ENCODE measurements around the gene NDE1.
A peak's percentile ranks its signal among the peaks of the same experiment; 100 is the strongest.
"Not testable (repeated sequence)": the region's sequence is repeated elsewhere in the genome, so short reads cannot be mapped to it uniquely, and the experiment has no call there.

Gene NDE1

GRCh38 chr16:15652293-15653001, 2.4 kb downstream of the NDE1 start:
- DNase-seq = no peak

- DNase-seq = no peak
Measured at GRCh38 chr16:15653227-15653626, 3.2 kb downstream of the NDE1 start.

GRCh38 chr16:15654591-15654990, 4.5 kb downstream of the NDE1 start:
- DNase-seq = no peak

GRCh38 chr16:15655561-15655960, 5.5 kb downstream of the NDE1 start:
- DNase-seq = not testable (repeated sequence)

- DNase-seq = no peak
Measured at GRCh38 chr16:15658149-15658548, 8.1 kb downstream of the NDE1 start.

- no peak for DNase-seq
Measured at GRCh38 chr16:15658556-15658955, 8.5 kb downstream of the NDE1 start.

- DNase-seq = no peak
Measured at GRCh38 chr16:15660203-15660601, 10.2 kb downstream of the NDE1 start.

GRCh38 chr16:15665107-15665506, 15.1 kb downstream of the NDE1 start:
- no peak for DNase-seq

GRCh38 chr16:15667091-15667742, 17.2 kb downstream of the NDE1 start:
- DNase-seq = no peak

- DNase-seq = no peak
Measured at GRCh38 chr16:15671530-15672117, 21.6 kb downstream of the NDE1 start.

GRCh38 chr16:15672127-15672513, 22.1 kb downstream of the NDE1 start:
- not testable (repeated sequence) for DNase-seq

- peak; percentile 95 for DNase-seq
Measured at GRCh38 chr16:15672514-15673167, 22.6 kb downstream of the NDE1 start.

- DNase-seq = no peak
Measured at GRCh38 chr16:15674571-15674970, 24.5 kb downstream of the NDE1 start.

GRCh38 chr16:15676506-15676905, 26.5 kb downstream of the NDE1 start:
- DNase-seq = no peak

GRCh38 chr16:15677447-15677846, 27.4 kb downstream of the NDE1 start:
- no peak for DNase-seq

GRCh38 chr16:15682105-15682570, 32.1 kb downstream of the NDE1 start:
- peak; percentile 88 for DNase-seq

GRCh38 chr16:15686287-15686686, 36.2 kb downstream of the NDE1 start:
- DNase-seq = no peak

GRCh38 chr16:15689290-15689689, 39.2 kb downstream of the NDE1 start:
- no peak for DNase-seq

GRCh38 chr16:15690296-15690695, 40.3 kb downstream of the NDE1 start:
- no peak for DNase-seq

- no peak for DNase-seq
Measured at GRCh38 chr16:15691046-15691445, 41.0 kb downstream of the NDE1 start.

GRCh38 chr16:15692508-15692907, 42.5 kb downstream of the NDE1 start:
- not testable (repeated sequence) for DNase-seq

GRCh38 chr16:15694499-15694898, 44.5 kb downstream of the NDE1 start:
- no peak for DNase-seq

- DNase-seq = no peak
Measured at GRCh38 chr16:15699819-15700218, 49.8 kb downstream of the NDE1 start.

GRCh38 chr16:15701367-15701766, 51.3 kb downstream of the NDE1 start:
- DNase-seq = no peak

Measured in hematopoietic multipotent progenitor cell treated with erythropoietin and hydrocortisone succinate and interleukin-3 and kit ligand, for 4 days (in vitro differentiated cells).